ENCODE measurements around the gene ATP10D. TPM values are rescaled to one million over a fixed set of nuclear protein-coding genes. Genes with fewer than 3 reads are reported as not detected.

The ATP10D gene
- total RNA-seq, 1 experiment from 2014 or later = 3.8 TPM

- Histone ChIP-seq H3K27me3 (ENCODE audit: insufficient read depth, low read length) (no peaks in the 10 kb centered on the region), H2AFZ (ENCODE audit: low read length) (no peak overlapping the region), H3K23me2 (ENCODE audit: insufficient read length, low read depth, low read length, poor library complexity, severe bottlenecking) (no peaks in the 10 kb centered on the region), H3K56ac (ENCODE audit: insufficient read length, low read depth, low read length) (no peak overlapping the region), H3K23ac (ENCODE audit: insufficient read length, low read depth, low read length) (no peak overlapping the region), H3T11ph (ENCODE audit: low read length) (no peak overlapping the region), H4K5ac (ENCODE audit: insufficient read length, low read depth, low read length) (no peak overlapping the region), H3K4me2 (ENCODE audit: insufficient read depth, insufficient read length, low read length) (no peak overlapping the region), H3K27ac (ENCODE audit: insufficient read length, low read depth, low read length) (no peak overlapping the region), H2BK15ac (ENCODE audit: low read depth, low read length) (no peak overlapping the region), H3K4ac (ENCODE audit: low read depth, low read length) (no peak overlapping the region), H3K9me3 (ENCODE audit: control insufficient read depth, low read depth, low read length) (no peaks in the 10 kb centered on the region), H3K14ac (ENCODE audit: insufficient read depth, low read length) (no peak overlapping the region), H2BK5ac (ENCODE audit: insufficient read length, low read length) (no peak overlapping the region), H4K91ac (ENCODE audit: insufficient read length, low read depth, low read length) (no peak overlapping the region), H3K18ac (ENCODE audit: insufficient read length, low read depth, low read length) (no peak overlapping the region), H4K8ac (replicated peaks; ENCODE audit: insufficient read length, low read depth, low read length) (no peak overlapping the region), H2BK20ac (ENCODE audit: low read depth, low read length, poor library complexity, severe bottlenecking) (no peak overlapping the region), H2AK5ac (ENCODE audit: insufficient read length, low read length) (no peak overlapping the region), H3K79me2 (ENCODE audit: insufficient read depth, low read length) (no peaks in the 10 kb centered on the region), H2BK12ac (ENCODE audit: insufficient read length, low read depth, low read length) (no peak overlapping the region), H3K9ac (ENCODE audit: extremely low read depth, insufficient read length, low read length) (no peak overlapping the region), H2BK120ac (ENCODE audit: low read depth, low read length, poor library complexity, severe bottlenecking) (no peak overlapping the region), H3K79me1 (ENCODE audit: insufficient read depth, low read depth, low read length, poor library complexity, severe bottlenecking) (no peaks in the 10 kb centered on the region), H4K20me1 (ENCODE audit: control insufficient read depth, insufficient read depth, insufficient read length) (no peaks in the 10 kb centered on the region), H3K4me1 (ENCODE audit: insufficient read depth, low read length) (no peaks in the 10 kb centered on the region)
- H3K9me3 Mint-ChIP-seq = peaks cover 0 to 4% of the 10 kb centered on the region in 2 experiments; a peak in 1 of 5 replicates
- no peak overlapping the region for H3K4me3 Mint-ChIP-seq
- no peaks in the 10 kb centered on the region for H3K4me1 Mint-ChIP-seq
- DNase-seq = no peak
- WGBS (ENCODE audit: extremely low coverage, insufficient read length, low lambda C conversion rate) = no CpG with 5 or more reads among the region's 1 CpG
- H3K36me3 Mint-ChIP-seq (ENCODE audit: insufficient read depth in 1 of 3, low read depth in 3 of 3) = no peaks in the 10 kb centered on the region
- peaks cover 1% of the 10 kb centered on the region; the same call in 1 of the 2 replicates for H3K27me3 Mint-ChIP-seq (ENCODE audit: low read depth)
- no peak for TF ChIP-seq CTCF (conservative IDR thresholded peaks at IDR 0.05)
- H3K27ac Mint-ChIP-seq = no peak overlapping the region
These were observed 136.1 kb downstream of the ATP10D start for GRCh38 chr4:47621181-47621580.
